Measurements from ENCODE around the gene SAAL1.

DNA sequence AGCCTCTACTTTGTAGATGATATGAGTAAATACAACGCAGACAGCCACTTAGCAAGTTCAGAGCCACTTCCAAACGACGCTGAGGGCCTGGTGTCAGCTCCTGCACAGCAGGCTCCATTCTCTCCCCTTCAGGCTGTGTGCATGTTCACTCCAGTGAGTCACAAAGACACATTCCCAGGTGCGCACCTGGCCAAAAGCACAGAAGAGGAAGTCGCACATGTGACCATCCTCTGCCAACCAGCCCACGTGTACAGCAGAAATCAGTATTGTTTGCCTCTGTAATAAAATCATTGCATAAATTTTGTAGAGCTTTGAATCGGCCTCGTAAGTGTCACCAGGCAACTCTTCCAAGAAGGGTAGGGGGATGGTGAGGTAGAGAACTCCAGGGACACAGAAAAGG lies 40.3 kb downstream of the SAAL1 start:
- TF ChIP-seq, protein P1, sequence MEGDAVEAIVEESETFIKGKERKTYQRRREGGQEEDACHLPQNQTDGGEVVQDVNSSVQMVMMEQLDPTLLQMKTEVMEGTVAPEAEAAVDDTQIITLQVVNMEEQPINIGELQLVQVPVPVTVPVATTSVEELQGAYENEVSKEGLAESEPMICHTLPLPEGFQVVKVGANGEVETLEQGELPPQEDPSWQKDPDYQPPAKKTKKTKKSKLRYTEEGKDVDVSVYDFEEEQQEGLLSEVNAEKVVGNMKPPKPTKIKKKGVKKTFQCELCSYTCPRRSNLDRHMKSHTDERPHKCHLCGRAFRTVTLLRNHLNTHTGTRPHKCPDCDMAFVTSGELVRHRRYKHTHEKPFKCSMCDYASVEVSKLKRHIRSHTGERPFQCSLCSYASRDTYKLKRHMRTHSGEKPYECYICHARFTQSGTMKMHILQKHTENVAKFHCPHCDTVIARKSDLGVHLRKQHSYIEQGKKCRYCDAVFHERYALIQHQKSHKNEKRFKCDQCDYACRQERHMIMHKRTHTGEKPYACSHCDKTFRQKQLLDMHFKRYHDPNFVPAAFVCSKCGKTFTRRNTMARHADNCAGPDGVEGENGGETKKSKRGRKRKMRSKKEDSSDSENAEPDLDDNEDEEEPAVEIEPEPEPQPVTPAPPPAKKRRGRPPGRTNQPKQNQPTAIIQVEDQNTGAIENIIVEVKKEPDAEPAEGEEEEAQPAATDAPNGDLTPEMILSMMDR (conservative IDR thresholded peaks at IDR 0.05 in 1 of 2, IDR thresholded peaks at IDR 0.05 in 1 of 2; ENCODE audit: extremely low read depth in 1 of 2, insufficient read depth in 1 of 2, low read depth in 1 of 2, low read length in 2 of 2): no peak
- TF ChIP-seq EZH2 (IDR thresholded peaks at IDR 0.05; ENCODE audit: borderline replicate concordance, low read length): no peak

Data from mammary epithelial cell (primary cell).